Measurements from ENCODE around the gene FOXM1.

Gene FOXM1

GRCh38 chr12:2826036-2826435, 50.9 kb downstream of the FOXM1 start:
- H3K27me3 ChIP-seq (ENCODE audit: control insufficient read depth, low read length), result no peaks in the 10 kb centered on the region
- H3K79me2 ChIP-seq (ENCODE audit: control insufficient read depth, low read length), result no peaks in the 10 kb centered on the region
- peaks cover 76% of the 10 kb centered on the region for H3K36me3 ChIP-seq (ENCODE audit: control insufficient read depth, low read length)
- H3K4me3 ChIP-seq (ENCODE audit: low read length), result no peak overlapping the region
- H3K9me2 ChIP-seq (replicated peaks; ENCODE audit: control insufficient read depth, low read length), result no peaks in the 10 kb centered on the region
- H3K4me2 ChIP-seq (ENCODE audit: low read length), result no peak overlapping the region
- H3K4me1 ChIP-seq (ENCODE audit: control insufficient read depth, low read length), result no peaks in the 10 kb centered on the region
- TF ChIP-seq EZH2phosphoT487 (IDR thresholded peaks at IDR 0.05; ENCODE audit: borderline replicate concordance, low read length), result no peak
- no peak for TF ChIP-seq CTCF (IDR thresholded peaks at IDR 0.05; ENCODE audit: low read depth, low read length, poor library complexity, severe bottlenecking)
- no peaks in the 10 kb centered on the region for H3F3A ChIP-seq (ENCODE audit: control insufficient read depth, insufficient read depth)
- H3K9me3 ChIP-seq (ENCODE audit: control insufficient read depth, insufficient read depth, low read length), result no peaks in the 10 kb centered on the region
- H3K27ac ChIP-seq (ENCODE audit: low read depth, low read length), result no peak overlapping the region
- H4K20me1 ChIP-seq (ENCODE audit: control insufficient read depth, insufficient read depth, low read depth, low read length), result no peaks in the 10 kb centered on the region

GRCh38 chr12:2825132-2825531, 51.8 kb downstream of the FOXM1 start:
- Histone ChIP-seq H3K27me3 (ENCODE audit: control insufficient read depth, low read length) (no peaks in the 10 kb centered on the region), H3K9me2 (replicated peaks; ENCODE audit: control insufficient read depth, low read length) (no peaks in the 10 kb centered on the region), H3K4me1 (ENCODE audit: control insufficient read depth, low read length) (no peaks in the 10 kb centered on the region), H3K27ac (ENCODE audit: low read depth, low read length) (no peak overlapping the region), H3K9me3 (ENCODE audit: control insufficient read depth, insufficient read depth, low read length) (no peaks in the 10 kb centered on the region), H3K4me3 (ENCODE audit: low read length) (no peak overlapping the region), H3K79me2 (ENCODE audit: control insufficient read depth, low read length) (no peaks in the 10 kb centered on the region), H3F3A (ENCODE audit: control insufficient read depth, insufficient read depth) (no peaks in the 10 kb centered on the region), H3K36me3 (ENCODE audit: control insufficient read depth, low read length) (peaks cover 83% of the 10 kb centered on the region), H4K20me1 (ENCODE audit: control insufficient read depth, insufficient read depth, low read depth, low read length) (no peaks in the 10 kb centered on the region), H3K4me2 (ENCODE audit: low read length) (no peak overlapping the region)
- no peak for TF ChIP-seq CTCF (IDR thresholded peaks at IDR 0.05; ENCODE audit: low read depth, low read length, poor library complexity, severe bottlenecking)
- no peak for TF ChIP-seq EZH2phosphoT487 (IDR thresholded peaks at IDR 0.05; ENCODE audit: borderline replicate concordance, low read length)

DNA sequence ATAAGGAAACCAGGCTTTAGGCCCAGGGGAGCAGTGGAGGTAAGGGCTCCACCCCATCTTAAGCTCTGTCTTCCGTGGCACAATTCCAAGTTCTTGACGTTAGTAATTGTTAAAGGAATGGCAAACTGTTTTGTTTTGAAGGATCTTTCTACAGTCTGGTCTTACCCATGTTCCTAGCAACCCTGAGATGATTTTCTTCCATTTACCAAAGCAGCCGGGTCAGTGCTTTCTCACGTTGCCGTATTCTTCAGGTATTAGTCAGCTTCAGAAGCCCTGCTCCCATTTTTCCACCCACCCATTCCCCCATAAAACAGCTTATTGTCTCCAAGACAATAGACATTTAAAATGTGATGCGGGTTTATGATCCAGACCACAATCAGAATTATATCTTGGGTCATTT, 52.4 kb downstream of the FOXM1 start:
- H3K36me3 ChIP-seq (ENCODE audit: control insufficient read depth, low read length), result peaks cover 89% of the 10 kb centered on the region

More for the DNA sequence above, 52.4 kb downstream of the FOXM1 start:
- TF ChIP-seq EZH2phosphoT487 (IDR thresholded peaks at IDR 0.05; ENCODE audit: borderline replicate concordance, low read length) (no peak), CTCF (IDR thresholded peaks at IDR 0.05; ENCODE audit: low read depth, low read length, poor library complexity, severe bottlenecking) (no peak)
- no peaks in the 10 kb centered on the region for H3K9me2 ChIP-seq (replicated peaks; ENCODE audit: control insufficient read depth, low read length)
- H3K79me2 ChIP-seq (ENCODE audit: control insufficient read depth, low read length), result no peaks in the 10 kb centered on the region
- no peaks in the 10 kb centered on the region for H3K9me3 ChIP-seq (ENCODE audit: control insufficient read depth, insufficient read depth, low read length)
- no peaks in the 10 kb centered on the region for H3K4me1 ChIP-seq (ENCODE audit: control insufficient read depth, low read length)
- no peaks in the 10 kb centered on the region for H4K20me1 ChIP-seq (ENCODE audit: control insufficient read depth, insufficient read depth, low read depth, low read length)
- no peak overlapping the region for H3K27ac ChIP-seq (ENCODE audit: low read depth, low read length)
- H3K4me2 ChIP-seq (ENCODE audit: low read length), result no peak overlapping the region
- H3K4me3 ChIP-seq (ENCODE audit: low read length), result no peak overlapping the region
- no peaks in the 10 kb centered on the region for H3K27me3 ChIP-seq (ENCODE audit: control insufficient read depth, low read length)
- H3F3A ChIP-seq (ENCODE audit: control insufficient read depth, insufficient read depth), result no peaks in the 10 kb centered on the region
